Measurements from ENCODE around the gene TAOK3. TPM values are rescaled to one million over a fixed set of nuclear protein-coding genes. Genes with fewer than 3 reads are reported as not detected.

TAOK3 gene
- total and polyA plus RNA-seq, 2 donors (not counting 3 experiments of a cell fraction or from before 2014, with no cell fraction given): 11.3 to 23.1 TPM

- Histone ChIP-seq H2AFZ (ENCODE audit: low read depth, low read length) (no peak overlapping the region), H3K27me3 (ENCODE audit: control insufficient read depth in 2 of 2, insufficient read depth in 2 of 2, low read length in 2 of 2) (no peaks in the 10 kb centered on the region), H4K20me1 (replicated peaks; ENCODE audit: control insufficient read depth, extremely low read depth, insufficient read depth, low read length) (no peaks in the 10 kb centered on the region), H3K36me3 (ENCODE audit: control insufficient read depth in 2 of 2, extremely low read depth in 1 of 2, insufficient read depth in 2 of 2, low read length in 2 of 2) (peaks cover 0 to 2% of the 10 kb centered on the region in 2 experiments), H3K4me2 (ENCODE audit: insufficient read depth, low read length) (peak overlapping the region; percentile 74), H3K4me1 (ENCODE audit: control insufficient read depth, extremely low read depth, insufficient read depth, low read length) (peaks cover 33% of the 10 kb centered on the region), H3K79me2 (ENCODE audit: control insufficient read depth, insufficient read depth, low read length) (no peaks in the 10 kb centered on the region), H3K4me3 (replicated peaks in 1 of 3; ENCODE audit: insufficient read depth in 1 of 3, low read depth in 1 of 3, low read length in 3 of 3) (no peak overlapping the region), H3K27ac (ENCODE audit: insufficient read depth, low read depth, low read length) (peak overlapping the region; percentile 25), H3K9me3 (replicated peaks; ENCODE audit: control insufficient read depth, insufficient read depth, low read length) (no peaks in the 10 kb centered on the region), H3K9ac (replicated peaks; ENCODE audit: extremely low read depth, insufficient read depth, low read length) (no peak overlapping the region), H3K9me1 (replicated peaks; ENCODE audit: control insufficient read depth, extremely low read depth, insufficient read depth, low read length) (no peaks in the 10 kb centered on the region)
- dilution Hi-C loops (cut with MboI; ENCODE audit: extremely low pct_ligation_motif_present, low sequenced_read_pairs): no loop called here
- no TSS peak for BruUV-seq (replicated peaks)
- TF ChIP-seq POLR2A (IDR thresholded peaks at IDR 0.05; ENCODE audit: low read depth, low read length) (no peak), JUN (IDR thresholded peaks at IDR 0.05; ENCODE audit: borderline replicate concordance, insufficient read depth, insufficient read length, low read depth) (peak; percentile 17)
- ChIA-PET CTCF (interaction anchor here (0.9 to 8.2 kb wide), 13 partner anchors 8 to 218 kb away, joined by 3 to 262 read pairs (median 4); partner anchors contain the start of genes SUDS3 and TAOK3), POLR2A (interaction anchor here (0.6 to 1.2 kb wide), 2 partner anchors 19 to 189 kb away, joined by 4 read pairs; partner anchors contain the start of gene TAOK3)
- peak; percentile 54 for FAIRE-seq
- DNase-seq (ENCODE audit: low read depth, low spot score): peak; percentile 63
- intact Hi-C loops (cut with micrococcal nuclease): loop anchor here (2.0 to 5.0 kb wide), 2 partner anchors 63 to 79 kb away; no protein-coding TSS in a partner anchor
Measured at GRCh38 chr12:118183711-118184110, 189.0 kb downstream of the TAOK3 start.

- POLR2A ChIA-PET: interaction anchor here (1.2 kb wide), 1 partner anchor 189 kb away, joined by 4 read pairs; the partner anchor contains the start of gene TAOK3
- peak overlapping the region; percentile 28 for H3K4me2 ChIP-seq (ENCODE audit: insufficient read depth, low read length)
- H3K79me2 ChIP-seq (ENCODE audit: control insufficient read depth, insufficient read depth, low read length): no peaks in the 10 kb centered on the region
- no peaks in the 10 kb centered on the region for H4K20me1 ChIP-seq (replicated peaks; ENCODE audit: control insufficient read depth, extremely low read depth, insufficient read depth, low read length)
- FAIRE-seq (no peak), DNase-seq (ENCODE audit: low read depth, low spot score) (no peak)
- no peak overlapping the region for H3K9ac ChIP-seq (replicated peaks; ENCODE audit: extremely low read depth, insufficient read depth, low read length)
- no peaks in the 10 kb centered on the region for H3K9me1 ChIP-seq (replicated peaks; ENCODE audit: control insufficient read depth, extremely low read depth, insufficient read depth, low read length)
- dilution Hi-C loops (cut with MboI; ENCODE audit: extremely low pct_ligation_motif_present, low sequenced_read_pairs): no loop called here
- no peak overlapping the region for H2AFZ ChIP-seq (ENCODE audit: low read depth, low read length)
- H3K4me3 ChIP-seq (replicated peaks in 1 of 3; ENCODE audit: insufficient read depth in 1 of 3, low read depth in 1 of 3, low read length in 3 of 3): no peak overlapping the region
- H3K4me1 ChIP-seq (ENCODE audit: control insufficient read depth, extremely low read depth, insufficient read depth, low read length): peaks cover 27% of the 10 kb centered on the region
- CTCF ChIA-PET: interaction anchor here (0.6 to 8.2 kb wide), 18 partner anchors 8 to 310 kb away, joined by 3 to 262 read pairs (median 4); partner anchors contain the start of genes PEBP1, SUDS3 and TAOK3
- peaks cover 0 to 2% of the 10 kb centered on the region in 2 experiments for H3K36me3 ChIP-seq (ENCODE audit: control insufficient read depth in 2 of 2, extremely low read depth in 1 of 2, insufficient read depth in 2 of 2, low read length in 2 of 2)
- no peaks in the 10 kb centered on the region for H3K9me3 ChIP-seq (replicated peaks; ENCODE audit: control insufficient read depth, insufficient read depth, low read length)
- H3K27ac ChIP-seq (ENCODE audit: insufficient read depth, low read depth, low read length): peak overlapping the region; percentile 12
- BruUV-seq (replicated peaks): no TSS peak
- TF ChIP-seq POLR2AphosphoS5 (IDR thresholded peaks at IDR 0.05; ENCODE audit: insufficient read depth, low read depth, low read length) (no peak), POLR2A (IDR thresholded peaks at IDR 0.05; ENCODE audit: low read depth, low read length) (no peak), GATA2 (IDR thresholded peaks at IDR 0.05; ENCODE audit: insufficient read depth, insufficient read length, low read depth, low read length) (no peak), CTCF (IDR thresholded peaks at IDR 0.05; ENCODE audit: extremely low read depth in 1 of 2, insufficient read depth in 1 of 2, low read depth in 1 of 2, low read length in 2 of 2) (no peak), MAX (IDR thresholded peaks at IDR 0.05; ENCODE audit: insufficient read depth, insufficient read length) (no peak), MYC (IDR thresholded peaks at IDR 0.05; ENCODE audit: low read depth, low read length) (no peak), JUN (IDR thresholded peaks at IDR 0.05; ENCODE audit: borderline replicate concordance, insufficient read depth, insufficient read length, low read depth) (no peak), FOS (IDR thresholded peaks at IDR 0.05; ENCODE audit: borderline replicate concordance, insufficient read depth, low read length) (no peak), EZH2 (IDR thresholded peaks at IDR 0.05; ENCODE audit: borderline replicate concordance, low read depth, low read length, severe bottlenecking) (no peak)
- intact Hi-C loops (cut with micrococcal nuclease): loop anchor here (2.0 to 5.0 kb wide), 2 partner anchors 62 to 79 kb away; no protein-coding TSS in a partner anchor
- H3K27me3 ChIP-seq (ENCODE audit: control insufficient read depth in 2 of 2, insufficient read depth in 2 of 2, low read length in 2 of 2): no peaks in the 10 kb centered on the region
Measured at GRCh38 chr12:118183155-118183554, 189.6 kb downstream of the TAOK3 start.

Data from endothelial cell of umbilical vein (primary cell).